Measurements from ENCODE around the gene MMP15. TPM values are rescaled to one million over a fixed set of nuclear protein-coding genes. Genes with fewer than 3 reads are reported as not detected.

Gene MMP15
- total RNA-seq, 1 donor from 2014 or later, result 5.1 TPM

- DNase-seq (ENCODE audit: low read depth, low spot score), result no peak
Observed at GRCh38 chr16:58018803-58019202, 6.8 kb upstream of the MMP15 start.

- no peak for DNase-seq (ENCODE audit: low read depth, low spot score)
Observed at GRCh38 chr16:58019866-58020538, 5.6 kb upstream of the MMP15 start.

GRCh38 chr16:58020628-58021521 lies 4.7 kb upstream of the MMP15 start:
- no peak for DNase-seq (ENCODE audit: low read depth, low spot score)

- DNase-seq (ENCODE audit: low read depth, low spot score), result no peak
Observed at GRCh38 chr16:58021661-58022551, 3.6 kb upstream of the MMP15 start.

GRCh38 chr16:58022601-58023371 lies 2.8 kb upstream of the MMP15 start:
- DNase-seq (ENCODE audit: low read depth, low spot score), result no peak

- DNase-seq (ENCODE audit: low read depth, low spot score), result no peak
Observed at GRCh38 chr16:58024486-58025350, 836 bp upstream of the MMP15 start.

- DNase-seq (ENCODE audit: low read depth, low spot score), result no peak
Observed at GRCh38 chr16:58026139-58026704, 668 bp downstream of the MMP15 start.

- DNase-seq (ENCODE audit: low read depth, low spot score), result no peak
Observed at GRCh38 chr16:58026705-58027160, 1.2 kb downstream of the MMP15 start.

GRCh38 chr16:58027161-58027915 lies 1.8 kb downstream of the MMP15 start:
- no peak for DNase-seq (ENCODE audit: low read depth, low spot score)

- no peak for DNase-seq (ENCODE audit: low read depth, low spot score)
Observed at GRCh38 chr16:58027916-58028455, 2.4 kb downstream of the MMP15 start.

GRCh38 chr16:58028541-58029070 lies 3.1 kb downstream of the MMP15 start:
- no peak for DNase-seq (ENCODE audit: low read depth, low spot score)

GRCh38 chr16:58029410-58029809 lies 3.9 kb downstream of the MMP15 start:
- DNase-seq (ENCODE audit: low read depth, low spot score), result no peak

- no peak for DNase-seq (ENCODE audit: low read depth, low spot score)
Observed at GRCh38 chr16:58030136-58030840, 4.7 kb downstream of the MMP15 start.

GRCh38 chr16:58031016-58031800 lies 5.7 kb downstream of the MMP15 start:
- DNase-seq (ENCODE audit: low read depth, low spot score), result no peak

GRCh38 chr16:58032710-58033293 lies 7.2 kb downstream of the MMP15 start:
- DNase-seq (ENCODE audit: low read depth, low spot score), result no peak

- DNase-seq (ENCODE audit: low read depth, low spot score), result no peak
Observed at GRCh38 chr16:58034128-58034685, 8.7 kb downstream of the MMP15 start.
